CD4-positive, alpha-beta T cell treated with Interferon alpha-2 for 1 hour (primary cell): ENCODE measurements around the gene CEND1.

ENCODE experiments used
- DNase-seq, 2 donors: peaks; one replicate each; pipeline ENCODE4 v3.0.0-alpha.2; 2020 to 2022

Gene CEND1

GRCh38 chr11:827146-827896, 37.4 kb upstream of the CEND1 start:
- no peak for DNase-seq

- DNase-seq, result no peak
Observed at GRCh38 chr11:826836-827145, 36.9 kb upstream of the CEND1 start.

- DNase-seq, result no peak
Observed at GRCh38 chr11:826227-826621, 36.3 kb upstream of the CEND1 start.

- no peak for DNase-seq
Observed at GRCh38 chr11:825366-826226, 35.7 kb upstream of the CEND1 start.

GRCh38 chr11:824942-825341, 35.1 kb upstream of the CEND1 start:
- no peak for DNase-seq

GRCh38 chr11:824292-824880, 34.5 kb upstream of the CEND1 start:
- no peak for DNase-seq

- no peak for DNase-seq
Observed at GRCh38 chr11:823441-824291, 33.8 kb upstream of the CEND1 start.

- peak in 1 of 2 donors; percentile 35 for DNase-seq
Observed at GRCh38 chr11:821512-822371, 31.9 kb upstream of the CEND1 start.

GRCh38 chr11:820655-821511, 31.0 kb upstream of the CEND1 start:
- DNase-seq, result peak in 1 of 2 donors; percentile 58

GRCh38 chr11:819943-820649, 30.2 kb upstream of the CEND1 start:
- peak; percentile 95 to 96 for DNase-seq

GRCh38 chr11:819129-819931, 29.4 kb upstream of the CEND1 start:
- peak; percentile 92 to 95 for DNase-seq

GRCh38 chr11:818396-819128, 28.7 kb upstream of the CEND1 start, which contains the start of gene PNPLA2:
PNPLA2 (plus strand) TSS chr11:818914; CDS start chr11:819719, 805 bp downstream.
- no peak for DNase-seq

GRCh38 chr11:816433-816779, 26.5 kb upstream of the CEND1 start:
- no peak for DNase-seq

- no peak for DNase-seq
Observed at GRCh38 chr11:815675-816432, 26.0 kb upstream of the CEND1 start.

GRCh38 chr11:813456-814096, 23.7 kb upstream of the CEND1 start:
- DNase-seq, result no peak

GRCh38 chr11:813072-813455, 23.2 kb upstream of the CEND1 start:
- DNase-seq, result no peak

- DNase-seq, result no peak
Observed at GRCh38 chr11:812390-812789, 22.5 kb upstream of the CEND1 start.
